K562 (cell line): ENCODE results near the gene IGSF3.

Experiments used
- CTCF ChIP-seq, 3 experiments: IDR thresholded peaks in 2 of 3; conservative IDR thresholded peaks in 1 of 3; 2 replicates each; pipeline ENCODE4 v1.5.1; 2011 to 2012; ENCODE audit warnings: low read length in 3 of 3, mild to moderate bottlenecking in 3 of 3, control low read depth in 2 of 3, improper control_type of control experiment in 1 of 3, inconsistent platforms in 1 of 3, low read depth in 1 of 3, mixed read lengths in 1 of 3, moderate library complexity in 1 of 3; ENCODE audit not compliant: insufficient read depth in 2 of 3
- HDGF ChIP-seq: fragments of 450-650 bp; IDR thresholded peaks from 2 replicates; pipeline ENCODE4 v1.6.1; 2016

- TF ChIP-seq HDGF (no peak), CTCF (IDR thresholded peaks at IDR 0.05 in 2 of 3, conservative IDR thresholded peaks at IDR 0.05 in 1 of 3; ENCODE audit: insufficient read depth in 2 of 3, low read depth in 1 of 3, low read length in 3 of 3) (no peak)
Measured at GRCh38 chr1:116558571-116558970, 109.0 kb downstream of the IGSF3 start.
